HepG2 (cell line): Measurements from ENCODE around the gene ROMO1. TPM values are rescaled to one million over a fixed set of nuclear protein-coding genes. Genes with fewer than 3 reads are reported as not detected.

Experiments
- FOXK2 ChIP-seq: fragments of 450-650 bp; IDR thresholded peaks from 2 replicates; pipeline ENCODE4 v1.6.1; 2016
- KDM1A ChIP-seq: IDR thresholded peaks from 2 replicates; pipeline ENCODE4 v1.6.1; 2016; ENCODE audit warnings: missing compliant biosample characterization
- KDM2A ChIP-seq: sonication (generic); formaldehyde crosslinking; IDR thresholded peaks from 2 replicates; pipeline ENCODE4 v1.4.0; 2020; ENCODE audit warnings: low read depth, missing genetic modification reagents, borderline replicate concordance
- KDM4B ChIP-seq: sonication (generic); formaldehyde crosslinking; IDR thresholded peaks from 2 replicates; pipeline ENCODE4 v1.4.0; 2020; ENCODE audit warnings: missing genetic modification reagents
- MEF2D ChIP-seq: sonication (generic); formaldehyde crosslinking; IDR thresholded peaks from 2 replicates; pipeline ENCODE4 v1.5.1; 2020; ENCODE audit warnings: mild to moderate bottlenecking, missing genetic modification reagents
- NCOR1 ChIP-seq: fragments of 200-600 bp; sonication (generic); IDR thresholded peaks from 2 replicates; pipeline ENCODE4 v1.7.0; 2017; ENCODE audit warnings: antibody characterized with exemption, low read length, borderline replicate concordance
- NR2C2 ChIP-seq: sonication (generic); formaldehyde crosslinking; IDR thresholded peaks from 2 replicates; pipeline ENCODE4 v1.4.0; 2020; ENCODE audit warnings: missing genetic modification reagents, mild to moderate bottlenecking, moderate library complexity, borderline replicate concordance
- PAF1 ChIP-seq: IDR thresholded peaks from 2 replicates; pipeline ENCODE4 v1.6.1; 2016; ENCODE audit warnings: missing genetic modification reagents, missing compliant biosample characterization
- PLRG1 ChIP-seq: fragments of 450-650 bp; conservative IDR thresholded peaks from 2 replicates; pipeline ENCODE4 v1.6.1; 2016
- PRDM4 ChIP-seq: sonication (generic); formaldehyde crosslinking; IDR thresholded peaks from 2 replicates; pipeline ENCODE4 v1.9.0; 2021; ENCODE audit warnings: missing genetic modification reagents, borderline replicate concordance
- UBTF ChIP-seq: sonication (generic); formaldehyde crosslinking; IDR thresholded peaks from 2 replicates; pipeline ENCODE4 v1.4.0; 2020; ENCODE audit warnings: mild to moderate bottlenecking, missing genetic modification reagents
- ZBTB25 ChIP-seq: IDR thresholded peaks from 2 replicates; pipeline ENCODE4 v1.6.1; 2018; ENCODE audit warnings: missing genetic modification reagents
- ZNF280D ChIP-seq: sonication (generic); formaldehyde crosslinking; IDR thresholded peaks from 2 replicates; pipeline ENCODE4 v1.5.1; 2020; ENCODE audit warnings: mild to moderate bottlenecking, missing genetic modification reagents
- ZNF503 ChIP-seq: sonication (generic); formaldehyde crosslinking; IDR thresholded peaks from 2 replicates; pipeline ENCODE4 v1.4.0; 2020; ENCODE audit warnings: missing genetic modification reagents
- ZNF800 ChIP-seq: sonication (generic); formaldehyde crosslinking; IDR thresholded peaks from 2 replicates; pipeline ENCODE4 v1.4.0; 2020; ENCODE audit warnings: missing genetic modification reagents
- polyA plus RNA-seq, 8 experiments: library from polyadenylated mRNA; depleted of rRNA in 3 of 8; stranded (reverse) in 7 of 8; unstranded in 1 of 8; fragments of >200 nt; fragmentation: Illumina TruSeq in 4 of 8; extraction: Trizol in 4 of 8; gene quantifications; 2 replicates each; pipeline versions ENCODE4 v1.2.1 to v1.2.3, GENCODE V29; 2011 to 2016; ENCODE audit warnings: low read depth in 4 of 8, missing spikeins in 1 of 8, mixed read lengths in 1 of 8; ENCODE audit not compliant: insufficient read depth in 1 of 8
- total RNA-seq, 5 experiments: library from RNA; depleted of rRNA; stranded (reverse); fragments of >200 nt; fragmentation: Illumina TruSeq; extraction: Trizol; gene quantifications; 2 replicates each; pipeline ENCODE4 v1.2.3, GENCODE V29; 2016; ENCODE audit warnings: low read depth in 1 of 5

The ROMO1 gene
- total and polyA plus RNA-seq, 2 of the 13 experiments (the other 11 are each of a cell fraction or from before 2014, with no cell fraction given) = 636 to 755 TPM

GRCh38 chr20:35711588-35712209, 12.5 kb downstream of the ROMO1 start (continued):
- no peak for TF ChIP-seq ZNF800 (CRISPR knock-in tag)
- no peak for TF ChIP-seq UBTF (CRISPR knock-in tag)
- no peak for TF ChIP-seq PLRG1
- TF ChIP-seq PAF1 = peak; percentile 42; the same call in 1 of the 2 replicates
- TF ChIP-seq ZBTB25 = no peak
- peak; percentile 20; the same call in 1 of the 2 replicates for TF ChIP-seq ZNF280D
- TF ChIP-seq ZNF503 (CRISPR knock-in tag) = no peak
- TF ChIP-seq MEF2D (CRISPR knock-in tag) = no peak
- TF ChIP-seq FOXK2 = no peak
- TF ChIP-seq NCOR1 = no peak
- TF ChIP-seq KDM1A (CRISPR knock-in tag) = no peak
- TF ChIP-seq NR2C2 (CRISPR knock-in tag) = no peak
- TF ChIP-seq PRDM4 = no peak
- no peak for TF ChIP-seq KDM4B
- no peak for TF ChIP-seq KDM2A (CRISPR knock-in tag)
